Smooth muscle cell (in vitro differentiated cells): ENCODE results near the gene QPCT. TPM values are rescaled to one million over a fixed set of nuclear protein-coding genes. Genes with fewer than 3 reads are reported as not detected.

Experiments used
- DNase-seq: peaks from one replicate; lab custom pipeline; 2025; ENCODE audit not compliant: unreplicated experiment; lab: John Stamatoyannopoulos, UW
- H2AFZ ChIP-seq: fragments of 200-600 bp; sonication (generic); 2 replicates; pipeline ENCODE4 v1.6.0; 2016; ENCODE audit warnings: antibody characterized with exemption, low read depth, mild to moderate bottlenecking
- H3F3A ChIP-seq: fragments of 200-600 bp; sonication (generic); 2 replicates; pipeline ENCODE4 v1.6.0; 2017; ENCODE audit warnings: antibody characterized with exemption, low read depth
- H3K27ac ChIP-seq: fragments of 200-600 bp; sonication (generic); 2 replicates; pipeline ENCODE4 v1.5.1; 2016; ENCODE audit warnings: low read depth, mild to moderate bottlenecking
- H3K27me3 ChIP-seq: fragments of 200-600 bp; sonication (generic); 2 replicates; pipeline ENCODE4 v1.6.1; 2016; ENCODE audit warnings: low read depth, mild to moderate bottlenecking
- H3K36me3 ChIP-seq: fragments of 200-600 bp; sonication (generic); 2 replicates; pipeline ENCODE4 v1.5.1; 2016; ENCODE audit warnings: low read depth
- H3K4me1 ChIP-seq: fragments of 200-600 bp; sonication (generic); 2 replicates; pipeline ENCODE4 v1.5.1; 2016; ENCODE audit warnings: low read depth
- H3K4me2 ChIP-seq: fragments of 200-600 bp; sonication (generic); 2 replicates; pipeline ENCODE4 v1.6.0; 2016; ENCODE audit warnings: mild to moderate bottlenecking
- H3K4me3 ChIP-seq: fragments of 200-600 bp; sonication (generic); 2 replicates; pipeline ENCODE4 v1.5.1; 2016; ENCODE audit warnings: mild to moderate bottlenecking
- H3K79me2 ChIP-seq: fragments of 200-600 bp; sonication (generic); 2 replicates; pipeline ENCODE4 v1.6.0; 2016; ENCODE audit warnings: low read depth, mild to moderate bottlenecking
- H3K9ac ChIP-seq: fragments of 200-600 bp; sonication (generic); 2 replicates; pipeline ENCODE4 v1.6.0; 2016; ENCODE audit warnings: low read depth
- H3K9me3 ChIP-seq: fragments of 200-600 bp; sonication (generic); replicated peaks from 2 replicates; pipeline ENCODE4 v1.5.1; 2016; ENCODE audit warnings: low read depth
- H4K20me1 ChIP-seq: fragments of 200-600 bp; sonication (generic); 2 replicates; pipeline ENCODE4 v1.6.0; 2016; ENCODE audit warnings: low read depth
- CTCF ChIP-seq: fragments of 200-600 bp; sonication (generic); IDR thresholded peaks from 2 replicates; pipeline ENCODE4 v1.5.1; 2017; ENCODE audit warnings: borderline replicate concordance, mild to moderate bottlenecking, antibody characterized with exemption; ENCODE audit not compliant: insufficient read depth, poor library complexity, severe bottlenecking
- WGBS: methylation state at CpG from one replicate; pipeline ENCODE4 v1.1.7; 2016; ENCODE audit warnings: low lambda C conversion rate; 5-methylcytosine and 5-hydroxymethylcytosine counted together
- polyA plus RNA-seq: library from polyadenylated mRNA; unstranded; fragments of >200 nt; fragmentation: Nextera tagmentation; extraction: Ambion mirVana; gene quantifications from 2 replicates; pipeline ENCODE4 v1.2.1, GENCODE V29; 2016
- total RNA-seq: library from RNA; depleted of rRNA; stranded (reverse); fragments of >200 nt; gene quantifications from 2 replicates; pipeline ENCODE4 v1.2.3, GENCODE V29; 2014

The QPCT gene
- total and polyA plus RNA-seq, 2 experiments from 2014 or later = 0.58 to 2.0 TPM

- H3F3A ChIP-seq = peaks cover 5% of the 10 kb centered on the region
- no peaks in the 10 kb centered on the region for H3K9me3 ChIP-seq
- H3K27ac ChIP-seq = no peak overlapping the region
- H3K27me3 ChIP-seq = no peaks in the 10 kb centered on the region
- H3K4me2 ChIP-seq = no peak overlapping the region
- no peak overlapping the region for H3K9ac ChIP-seq
- no peaks in the 10 kb centered on the region for H3K4me1 ChIP-seq
- TF ChIP-seq CTCF = no peak
- no peak overlapping the region for H3K4me3 ChIP-seq
- no peaks in the 10 kb centered on the region for H3K36me3 ChIP-seq
- no peak for DNase-seq
- H4K20me1 ChIP-seq = no peaks in the 10 kb centered on the region
- no peak overlapping the region for H2AFZ ChIP-seq
- 82% methylated on average over 4 of the region's 4 CpGs for whole genome bisulfite sequencing
- H3K79me2 ChIP-seq = no peaks in the 10 kb centered on the region
These were observed 5.5 kb upstream of the QPCT start for GRCh38 chr2:37338933-37339332.

- DNase-seq = no peak
- H3K4me2 ChIP-seq = no peak overlapping the region
- no peak overlapping the region for H3K9ac ChIP-seq
- H3K27ac ChIP-seq = no peak overlapping the region
- no peaks in the 10 kb centered on the region for H3K27me3 ChIP-seq
- H3F3A ChIP-seq = peaks cover 5% of the 10 kb centered on the region
- H2AFZ ChIP-seq = no peak overlapping the region
- no peak overlapping the region for H3K4me3 ChIP-seq
- no peaks in the 10 kb centered on the region for H4K20me1 ChIP-seq
- H3K79me2 ChIP-seq = no peaks in the 10 kb centered on the region
- no peaks in the 10 kb centered on the region for H3K36me3 ChIP-seq
- no peaks in the 10 kb centered on the region for H3K9me3 ChIP-seq
- no peaks in the 10 kb centered on the region for H3K4me1 ChIP-seq
- 90% methylated on average over 3 of the region's 3 CpGs for WGBS
- no peak for TF ChIP-seq CTCF
These were observed 3.8 kb upstream of the QPCT start for GRCh38 chr2:37340637-37341036.

GRCh38 chr2:37342591-37343220, 1.7 kb upstream of the QPCT start:
- no peak overlapping the region for H3K4me2 ChIP-seq
- H3K9me3 ChIP-seq = no peaks in the 10 kb centered on the region
- H3K27ac ChIP-seq = no peak overlapping the region
- H3K4me1 ChIP-seq = no peaks in the 10 kb centered on the region
- no peak for TF ChIP-seq CTCF
- DNase-seq = no peak
- peak overlapping the region; percentile 64 for H2AFZ ChIP-seq
- H3K79me2 ChIP-seq = no peaks in the 10 kb centered on the region
- peaks cover 5% of the 10 kb centered on the region for H3F3A ChIP-seq
- H4K20me1 ChIP-seq = no peaks in the 10 kb centered on the region
- H3K4me3 ChIP-seq = no peak overlapping the region
- WGBS = 85% methylated on average over 7 of the region's 7 CpGs
- no peaks in the 10 kb centered on the region for H3K36me3 ChIP-seq
- no peaks in the 10 kb centered on the region for H3K27me3 ChIP-seq
- H3K9ac ChIP-seq = no peak overlapping the region
